Spinal cord (tissue), 4 donors: ENCODE results near the gene MOGAT2. TPM values are rescaled to one million over a fixed set of nuclear protein-coding genes. Genes with fewer than 3 reads are reported as not detected.

ENCODE experiments used
- polyA plus RNA-seq, 2 donors: library from polyadenylated mRNA; unstranded; fragments of 120-200 nt; gene quantifications; one replicate each; pipeline ENCODE4 v1.2.1, GENCODE V29; 2013; ENCODE audit not compliant: insufficient read length in 2 of 2
- small RNA-seq: library from RNA; depleted of rRNA; stranded (forward); fragments of <200 nt; gene quantifications from one replicate; pipeline ENCODE3, GENCODE V24; 2014; ENCODE audit warnings: low replicate concordance
- total RNA-seq, 2 donors: library from RNA; depleted of rRNA in 1 of 2; stranded (reverse); fragments of 120-200 nt in 1 of 2; fragments of >200 nt in 1 of 2; gene quantifications; one replicate each; pipeline versions ENCODE4 v1.2.3 to v1.2.4, GENCODE V29; 2013 to 2014

Gene MOGAT2
- total and polyA plus RNA-seq, 4 donors, result 0.12 to 0.29 TPM; not detected in 2

Small RNAs within 50 kb of the gene (small RNA-seq; reads per million reads assigned to genes)
- not detected for gene RN7SL786P

Other genes starting within 250 kb of the MOGAT2 start
- 10 to 100 TPM; 13.7 to 30.0 TPM for gene GDPD5, start 191.9 kb upstream of the MOGAT2 start, total RNA-seq
- gene GDPD5, start 191.9 kb upstream of the MOGAT2 start, polyA plus RNA-seq, result 10 to 100 TPM; 34.1 to 48.4 TPM
- gene SERPINH1, start 155.6 kb upstream of the MOGAT2 start, total RNA-seq, result 100 to 1,000 TPM; 151 to 221 TPM
- gene SERPINH1, start 155.6 kb upstream of the MOGAT2 start, polyA plus RNA-seq, result 100 to 1,000 TPM in 1 of 2 donors, 10 to 100 TPM in 1; 85.1 to 145 TPM
- 10 to 100 TPM; 64.5 to 64.6 TPM for gene MAP6, start 48.8 kb upstream of the MOGAT2 start, total RNA-seq
- 100 to 1,000 TPM; 186 to 190 TPM for gene MAP6, start 48.8 kb upstream of the MOGAT2 start, polyA plus RNA-seq
- 1 to 10 TPM; 5.3 to 5.8 TPM for gene DGAT2, start 50.9 kb downstream of the MOGAT2 start, total RNA-seq
- gene DGAT2, start 50.9 kb downstream of the MOGAT2 start, polyA plus RNA-seq, result 1 to 10 TPM; 5.1 to 6.4 TPM
- 10 to 100 TPM; 23.5 to 40.8 TPM for gene UVRAG, start 97.4 kb downstream of the MOGAT2 start, total RNA-seq
- gene UVRAG, start 97.4 kb downstream of the MOGAT2 start, polyA plus RNA-seq, result 10 to 100 TPM; 17.8 to 21.0 TPM